Activated naive CD4-positive, alpha-beta T cell treated with anti-CD3 and anti-CD28 coated beads, Interleukin-2, amount 50 U/mL, for 24 hours (primary cell): ENCODE data around the gene RERG.

ENCODE experiments used
- H3K27ac Mint-ChIP-seq: one replicate; pipeline ENCODE4 v1.8.0; 2021; ENCODE audit warnings: mild to moderate bottlenecking, mixed read lengths
- H3K27me3 Mint-ChIP-seq: one replicate; pipeline ENCODE4 v1.8.0; 2021; ENCODE audit warnings: mixed read lengths
- H3K36me3 Mint-ChIP-seq: one replicate; pipeline ENCODE4 v1.8.0; 2021; ENCODE audit warnings: mixed read lengths
- H3K4me1 Mint-ChIP-seq: one replicate; pipeline ENCODE4 v1.8.0; 2021; ENCODE audit warnings: mixed read lengths
- H3K4me3 Mint-ChIP-seq: one replicate; pipeline ENCODE4 v1.8.0; 2021; ENCODE audit warnings: mild to moderate bottlenecking, mixed read lengths
- H3K9me3 Mint-ChIP-seq: one replicate; pipeline ENCODE4 v1.8.0; 2021; ENCODE audit warnings: mixed read lengths

Gene RERG

GRCh38 chr12:15206338-15206737 lies 14.9 kb downstream of the RERG start:
- Mint-ChIP-seq H3K27ac (no peak overlapping the region), H3K4me3 (no peak overlapping the region), H3K9me3 (no peaks in the 10 kb centered on the region), H3K4me1 (no peaks in the 10 kb centered on the region), H3K27me3 (peaks cover 2% of the 10 kb centered on the region), H3K36me3 (no peaks in the 10 kb centered on the region)

GRCh38 chr12:15205341-15206010 lies 15.7 kb downstream of the RERG start:
- no peaks in the 10 kb centered on the region for H3K9me3 Mint-ChIP-seq
- no peak overlapping the region for H3K4me3 Mint-ChIP-seq
- no peaks in the 10 kb centered on the region for H3K27me3 Mint-ChIP-seq
- no peak overlapping the region for H3K27ac Mint-ChIP-seq
- H3K36me3 Mint-ChIP-seq, result no peaks in the 10 kb centered on the region
- no peaks in the 10 kb centered on the region for H3K4me1 Mint-ChIP-seq

- H3K4me1 Mint-ChIP-seq, result no peaks in the 10 kb centered on the region
Observed at GRCh38 chr12:15201456-15201855, 19.8 kb downstream of the RERG start.

GRCh38 chr12:15201056-15201455 lies 20.2 kb downstream of the RERG start:
- Mint-ChIP-seq H3K27me3 (no peaks in the 10 kb centered on the region), H3K36me3 (no peaks in the 10 kb centered on the region), H3K4me3 (no peak overlapping the region), H3K27ac (no peak overlapping the region), H3K9me3 (no peaks in the 10 kb centered on the region), H3K4me1 (no peaks in the 10 kb centered on the region)

More at GRCh38 chr12:15201456-15201855, 19.8 kb downstream of the RERG start:
- Mint-ChIP-seq H3K36me3 (no peaks in the 10 kb centered on the region), H3K4me3 (no peak overlapping the region), H3K9me3 (no peaks in the 10 kb centered on the region), H3K27me3 (no peaks in the 10 kb centered on the region), H3K27ac (no peak overlapping the region)

GRCh38 chr12:15200641-15201040 lies 20.6 kb downstream of the RERG start:
- no peaks in the 10 kb centered on the region for H3K9me3 Mint-ChIP-seq
- no peaks in the 10 kb centered on the region for H3K27me3 Mint-ChIP-seq
- no peaks in the 10 kb centered on the region for H3K36me3 Mint-ChIP-seq
- H3K4me1 Mint-ChIP-seq, result no peaks in the 10 kb centered on the region
- H3K27ac Mint-ChIP-seq, result no peak overlapping the region
- no peak overlapping the region for H3K4me3 Mint-ChIP-seq

GRCh38 chr12:15199930-15200329 lies 21.3 kb downstream of the RERG start:
- Mint-ChIP-seq H3K4me1 (no peaks in the 10 kb centered on the region), H3K27me3 (no peaks in the 10 kb centered on the region), H3K36me3 (no peaks in the 10 kb centered on the region), H3K27ac (no peak overlapping the region), H3K4me3 (no peak overlapping the region), H3K9me3 (no peaks in the 10 kb centered on the region)

- Mint-ChIP-seq H3K4me1 (no peaks in the 10 kb centered on the region), H3K27me3 (peaks cover 8% of the 10 kb centered on the region), H3K4me3 (no peak overlapping the region), H3K9me3 (no peaks in the 10 kb centered on the region), H3K27ac (no peak overlapping the region), H3K36me3 (no peaks in the 10 kb centered on the region)
Observed at GRCh38 chr12:15196678-15197505, 24.3 kb downstream of the RERG start.

- Mint-ChIP-seq H3K4me3 (no peak overlapping the region), H3K27ac (no peak overlapping the region), H3K36me3 (no peaks in the 10 kb centered on the region), H3K9me3 (no peaks in the 10 kb centered on the region), H3K4me1 (no peaks in the 10 kb centered on the region), H3K27me3 (peaks cover 8% of the 10 kb centered on the region)
Observed at GRCh38 chr12:15196221-15196620, 25.0 kb downstream of the RERG start.

GRCh38 chr12:15194456-15195368 lies 26.5 kb downstream of the RERG start:
- no peak overlapping the region for H3K27ac Mint-ChIP-seq

GRCh38 chr12:15193946-15194345 lies 27.3 kb downstream of the RERG start:
- Mint-ChIP-seq H3K4me3 (no peak overlapping the region), H3K27ac (no peak overlapping the region), H3K36me3 (no peaks in the 10 kb centered on the region), H3K27me3 (peaks cover 8% of the 10 kb centered on the region), H3K9me3 (no peaks in the 10 kb centered on the region), H3K4me1 (no peaks in the 10 kb centered on the region)

More at GRCh38 chr12:15194456-15195368, 26.5 kb downstream of the RERG start:
- Mint-ChIP-seq H3K27me3 (peaks cover 8% of the 10 kb centered on the region), H3K36me3 (no peaks in the 10 kb centered on the region), H3K9me3 (no peaks in the 10 kb centered on the region), H3K4me3 (no peak overlapping the region), H3K4me1 (no peaks in the 10 kb centered on the region)

- Mint-ChIP-seq H3K9me3 (no peaks in the 10 kb centered on the region), H3K27ac (no peak overlapping the region), H3K27me3 (peaks cover 8% of the 10 kb centered on the region), H3K4me1 (no peaks in the 10 kb centered on the region), H3K36me3 (no peaks in the 10 kb centered on the region), H3K4me3 (no peak overlapping the region)
Observed at GRCh38 chr12:15192720-15193119, 28.5 kb downstream of the RERG start.

GRCh38 chr12:15188127-15188526 lies 33.1 kb downstream of the RERG start:
- no peaks in the 10 kb centered on the region for H3K4me1 Mint-ChIP-seq
- H3K36me3 Mint-ChIP-seq, result no peaks in the 10 kb centered on the region
- no peaks in the 10 kb centered on the region for H3K9me3 Mint-ChIP-seq
- peaks cover 2% of the 10 kb centered on the region for H3K27me3 Mint-ChIP-seq
- H3K4me3 Mint-ChIP-seq, result no peak overlapping the region
- H3K27ac Mint-ChIP-seq, result no peak overlapping the region

GRCh38 chr12:15186597-15186996 lies 34.6 kb downstream of the RERG start:
- Mint-ChIP-seq H3K27me3 (peaks cover 3% of the 10 kb centered on the region), H3K4me1 (no peaks in the 10 kb centered on the region)

GRCh38 chr12:15184484-15184883 lies 36.7 kb downstream of the RERG start:
- Mint-ChIP-seq H3K27ac (no peak overlapping the region), H3K9me3 (no peaks in the 10 kb centered on the region)

More at GRCh38 chr12:15186597-15186996, 34.6 kb downstream of the RERG start:
- no peaks in the 10 kb centered on the region for H3K36me3 Mint-ChIP-seq
- no peaks in the 10 kb centered on the region for H3K9me3 Mint-ChIP-seq
- H3K27ac Mint-ChIP-seq, result no peak overlapping the region
- no peak overlapping the region for H3K4me3 Mint-ChIP-seq

GRCh38 chr12:15183821-15184220 lies 37.4 kb downstream of the RERG start:
- Mint-ChIP-seq H3K27me3 (peaks cover 3% of the 10 kb centered on the region), H3K4me3 (no peak overlapping the region), H3K4me1 (no peaks in the 10 kb centered on the region), H3K9me3 (no peaks in the 10 kb centered on the region), H3K36me3 (no peaks in the 10 kb centered on the region), H3K27ac (no peak overlapping the region)

More at GRCh38 chr12:15184484-15184883, 36.7 kb downstream of the RERG start:
- Mint-ChIP-seq H3K27me3 (peaks cover 3% of the 10 kb centered on the region), H3K4me1 (no peaks in the 10 kb centered on the region), H3K4me3 (no peak overlapping the region), H3K36me3 (no peaks in the 10 kb centered on the region)
